Fibroblast of the conjunctiva (primary cell): ENCODE data around the gene C13orf46.
"Not testable (repeated sequence)": the region's sequence is repeated elsewhere in the genome, so short reads cannot be mapped to it uniquely, and the experiment has no call there.

Source experiments
- DNase-seq: peaks from one replicate; pipeline ENCODE4 v3.0.0-alpha.2; 2010; ENCODE audit warnings: low read depth

The C13orf46 gene

DNA sequence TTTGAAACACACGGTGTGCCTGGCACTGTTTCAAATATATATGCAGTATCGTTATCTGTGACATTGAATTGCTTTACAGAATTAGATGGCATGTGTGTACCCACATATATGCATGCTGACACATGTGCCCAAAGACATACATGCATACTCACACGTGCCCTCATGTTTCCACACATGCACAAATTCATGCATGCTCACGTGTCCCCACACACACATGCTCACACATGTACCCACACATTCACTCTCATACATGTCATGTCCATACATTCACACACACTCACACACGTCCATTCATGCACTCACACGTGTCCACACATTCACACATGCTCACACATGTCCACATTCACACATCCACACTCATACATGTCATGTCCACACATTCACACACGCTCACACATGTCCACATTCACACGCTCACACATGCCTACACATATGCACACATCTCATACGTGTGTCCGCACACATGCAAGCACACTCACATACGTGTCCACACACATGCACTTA lies 17.9 kb upstream of the C13orf46 start:
- DNase-seq: no peak

DNA sequence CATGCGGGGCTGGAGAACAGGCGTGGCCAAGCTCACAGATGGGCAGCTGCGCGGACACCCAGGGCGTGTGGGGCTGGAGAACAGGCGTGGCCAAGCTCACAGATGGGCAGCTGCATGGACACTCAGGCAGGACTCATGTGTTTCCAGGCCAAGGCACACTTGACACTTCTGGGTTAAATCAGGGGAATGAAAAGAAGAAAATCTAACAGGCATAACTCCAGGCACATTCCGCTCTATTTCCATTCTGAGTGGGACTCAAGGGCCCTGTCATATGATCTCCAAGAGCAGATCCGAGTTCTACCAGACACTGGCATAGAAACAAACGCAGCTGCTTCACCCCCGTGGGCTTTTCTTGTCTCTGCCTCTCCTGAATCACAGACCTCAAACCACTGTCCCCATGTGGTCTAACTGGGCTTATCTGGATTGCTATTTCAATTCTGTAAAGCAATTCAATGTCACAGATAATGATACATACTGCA lies 17.4 kb upstream of the C13orf46 start:
- DNase-seq: no peak

DNA sequence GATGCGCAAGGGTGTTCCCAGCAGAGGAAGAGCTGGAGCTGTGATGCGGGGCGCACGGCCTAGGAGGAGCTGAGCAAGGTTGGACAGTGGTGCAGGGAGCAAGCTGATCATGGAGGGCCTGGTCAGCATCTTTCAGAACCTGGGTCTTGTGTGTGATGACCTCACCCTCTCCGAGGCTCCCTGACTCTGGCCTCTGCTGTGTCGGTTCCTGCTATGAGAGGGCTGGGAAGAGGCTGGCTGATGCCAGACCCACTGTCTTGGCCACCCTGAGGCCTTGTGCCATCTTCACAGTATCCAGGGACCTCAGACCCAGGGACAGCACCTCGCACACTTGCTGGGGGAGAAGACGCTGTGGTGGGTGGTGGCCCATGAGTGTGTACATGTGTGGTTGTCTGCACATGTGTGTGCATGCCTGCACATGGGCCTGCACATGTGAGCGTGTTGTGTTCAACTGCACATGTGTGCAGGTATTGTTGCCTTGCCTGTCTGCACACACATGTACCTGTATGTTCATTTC lies 16.5 kb upstream of the C13orf46 start:
- no peak for DNase-seq

DNA sequence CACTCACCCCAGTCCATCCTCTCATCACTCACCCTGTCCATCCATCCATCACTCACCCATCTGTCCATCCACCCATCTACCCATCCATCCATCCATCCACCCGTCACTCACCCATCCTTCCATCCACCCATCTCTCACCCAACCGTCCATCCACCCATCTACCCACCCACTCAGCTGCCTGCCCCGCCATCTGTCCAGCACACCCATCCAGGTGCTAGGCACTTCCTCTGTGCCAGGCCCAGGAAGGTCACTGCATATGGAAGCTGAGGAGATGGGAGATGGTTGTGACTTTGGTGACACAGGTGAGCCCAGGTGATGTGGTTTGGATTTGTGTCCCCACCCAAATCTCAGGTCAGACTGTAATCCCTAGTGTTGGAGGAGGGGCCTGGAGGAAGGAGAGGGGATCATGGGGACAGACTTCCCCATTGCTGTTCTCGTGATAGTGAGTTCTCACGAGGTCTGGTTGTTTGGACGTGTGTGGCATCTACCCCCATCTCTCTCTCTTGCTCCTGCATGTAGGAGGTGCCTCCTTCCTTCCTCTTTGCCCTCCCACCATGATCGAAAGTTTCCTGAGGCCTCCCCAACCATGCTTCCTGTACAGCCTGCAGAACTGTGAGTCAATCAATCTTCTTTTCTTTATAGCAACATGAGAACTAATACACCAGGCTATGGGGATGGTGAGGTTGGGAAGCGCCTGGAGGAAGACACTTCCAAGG lies 15.9 kb upstream of the C13orf46 start:
- no peak for DNase-seq

DNA sequence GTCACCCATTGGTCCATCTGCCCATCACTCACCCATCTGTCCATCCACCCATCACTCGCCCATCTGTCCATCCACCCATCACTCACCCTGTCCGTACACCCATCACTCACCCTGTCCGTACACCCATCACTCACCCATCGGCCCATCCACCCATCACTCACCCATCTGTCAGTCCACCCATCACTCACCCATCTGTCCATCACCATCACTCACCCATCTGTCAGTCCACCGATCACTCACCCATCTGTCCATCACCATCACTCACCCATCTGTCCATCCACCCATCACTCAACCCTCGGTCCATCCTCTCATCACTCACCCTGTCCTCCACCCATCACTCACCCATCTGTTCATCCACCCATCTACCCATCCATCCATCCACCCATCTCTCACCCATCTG lies 15.0 kb upstream of the C13orf46 start:
- DNase-seq: not testable (repeated sequence)

DNA sequence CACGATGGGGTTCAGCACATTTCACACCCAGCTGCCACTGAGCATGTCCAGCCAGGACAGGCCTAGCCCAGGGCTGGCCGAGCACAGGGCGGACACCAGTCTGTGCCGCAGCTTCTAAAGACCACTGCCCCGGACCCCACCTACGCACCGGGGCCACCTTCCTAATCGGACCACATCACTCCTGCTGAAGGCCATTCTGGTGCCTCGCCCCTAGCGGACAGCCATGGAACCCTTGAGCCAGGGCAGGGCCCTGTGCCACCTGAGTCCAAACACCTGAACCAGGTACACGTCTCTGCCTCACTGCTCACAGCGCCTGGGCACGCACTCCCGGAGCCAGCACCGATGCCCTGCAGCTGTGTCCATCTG lies 8.4 kb upstream of the C13orf46 start:
- DNase-seq: no peak

DNA sequence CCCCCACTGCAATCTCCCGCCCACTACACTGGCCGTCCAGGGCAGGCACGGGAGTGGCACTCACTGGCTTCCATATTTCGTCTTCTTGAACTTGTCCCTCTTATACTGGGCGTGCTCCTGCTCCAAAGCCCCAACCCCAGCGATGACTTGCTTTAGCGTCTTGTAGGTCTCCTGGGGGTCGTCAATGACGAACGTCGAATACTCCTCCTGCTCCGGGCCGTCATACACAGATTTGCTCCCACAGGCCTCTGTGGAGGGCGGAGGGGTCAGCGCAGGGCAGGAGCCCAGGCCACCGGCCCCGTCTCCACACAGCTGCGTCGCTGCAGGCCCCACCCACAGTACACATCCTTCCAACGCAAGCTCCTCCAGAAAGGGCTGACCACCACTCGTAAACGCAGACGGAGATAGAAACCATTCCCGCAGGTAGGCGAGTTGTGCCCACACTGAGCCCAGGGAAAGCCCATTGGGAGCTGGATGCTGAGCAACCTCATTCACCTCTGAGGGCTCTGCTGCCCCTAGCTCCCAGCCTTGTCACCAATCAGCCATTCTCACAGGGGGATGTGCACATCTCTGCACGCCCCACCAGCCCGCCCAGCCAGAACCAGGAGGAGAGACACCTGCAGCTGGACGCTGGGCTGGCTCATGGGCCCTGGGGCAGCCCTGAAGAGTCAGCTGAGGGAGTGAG lies 7.9 kb upstream of the C13orf46 start:
- DNase-seq: no peak

DNA sequence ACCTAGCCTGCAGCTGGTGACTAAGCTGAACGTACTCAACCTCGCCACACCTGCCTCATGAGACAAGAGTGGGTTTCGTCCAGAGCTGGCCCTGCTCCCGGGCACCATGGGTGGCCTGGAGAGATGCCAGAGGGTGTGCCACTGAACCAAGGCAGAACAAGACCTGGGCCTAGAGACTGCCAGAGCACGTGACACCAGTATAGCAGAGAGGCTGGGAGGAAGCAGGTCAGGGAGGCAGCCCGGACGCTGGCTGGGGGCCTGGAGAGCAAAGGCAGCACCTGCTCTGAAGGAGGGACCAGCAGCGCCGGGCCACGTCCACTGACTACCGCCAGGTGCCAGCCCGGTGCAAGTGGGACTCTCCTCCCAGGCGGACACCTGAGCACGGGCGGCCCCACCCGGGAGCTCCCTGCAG lies 7.3 kb upstream of the C13orf46 start:
- DNase-seq: no peak

DNA sequence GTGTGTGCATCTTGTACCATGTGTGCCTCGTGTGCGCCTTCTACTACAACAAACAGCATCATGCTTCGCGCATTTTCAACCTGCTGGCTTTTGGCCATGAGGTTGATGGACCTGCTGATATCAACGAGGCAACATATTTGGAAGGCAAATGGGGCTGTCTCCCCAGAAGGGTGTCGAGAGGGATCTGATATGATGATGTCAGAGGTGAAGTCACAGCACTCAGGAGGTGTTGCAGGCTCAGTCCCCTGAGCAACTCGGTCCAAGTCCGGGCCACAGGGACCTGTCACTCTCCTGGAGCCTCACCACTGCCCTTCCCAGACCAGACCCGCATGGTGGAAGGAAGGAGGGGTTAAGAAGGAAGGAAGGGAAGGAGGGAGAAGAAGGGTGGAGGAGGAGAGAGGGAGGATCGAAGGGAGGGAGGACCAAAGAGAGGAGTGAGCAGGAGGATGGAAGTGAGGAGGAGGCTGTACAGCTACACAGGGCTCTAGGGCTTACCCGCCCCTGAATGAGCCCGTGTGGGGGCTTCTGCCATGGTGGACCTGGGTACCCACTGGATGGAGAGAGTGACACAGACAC lies 6.7 kb upstream of the C13orf46 start:
- no peak for DNase-seq

DNA sequence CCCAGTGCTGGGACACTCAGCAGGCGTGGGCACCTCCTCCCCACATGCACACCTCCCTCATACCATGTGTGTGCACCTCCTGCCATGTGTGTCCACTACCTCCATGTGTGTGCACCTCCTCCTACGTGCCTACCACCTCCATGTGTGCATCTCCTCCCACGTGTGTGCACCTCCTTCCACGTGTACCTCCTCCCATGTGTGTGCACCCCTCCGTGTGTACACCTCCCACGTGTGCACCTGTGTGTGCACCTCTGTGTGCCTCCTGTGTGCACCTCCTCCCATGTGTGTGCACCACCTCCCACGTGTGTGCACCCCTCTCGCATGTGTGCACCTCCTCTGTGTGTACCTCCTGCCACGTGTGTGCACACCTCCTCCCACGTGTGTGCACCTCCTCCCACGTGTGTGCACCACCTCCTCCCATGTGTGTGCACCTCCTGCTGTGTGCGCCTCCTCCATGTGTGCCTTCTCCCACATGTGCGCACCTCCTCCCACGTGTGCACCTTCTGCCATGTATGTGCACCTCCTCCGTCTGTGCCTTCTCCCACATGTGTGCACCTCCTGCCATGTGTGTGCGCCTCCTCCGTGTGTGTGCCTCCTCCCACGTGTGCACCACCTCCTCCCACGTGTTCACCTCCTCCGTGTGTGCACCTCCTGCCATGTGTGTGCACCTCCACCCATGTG lies 6.1 kb upstream of the C13orf46 start:
- DNase-seq: no peak

DNA sequence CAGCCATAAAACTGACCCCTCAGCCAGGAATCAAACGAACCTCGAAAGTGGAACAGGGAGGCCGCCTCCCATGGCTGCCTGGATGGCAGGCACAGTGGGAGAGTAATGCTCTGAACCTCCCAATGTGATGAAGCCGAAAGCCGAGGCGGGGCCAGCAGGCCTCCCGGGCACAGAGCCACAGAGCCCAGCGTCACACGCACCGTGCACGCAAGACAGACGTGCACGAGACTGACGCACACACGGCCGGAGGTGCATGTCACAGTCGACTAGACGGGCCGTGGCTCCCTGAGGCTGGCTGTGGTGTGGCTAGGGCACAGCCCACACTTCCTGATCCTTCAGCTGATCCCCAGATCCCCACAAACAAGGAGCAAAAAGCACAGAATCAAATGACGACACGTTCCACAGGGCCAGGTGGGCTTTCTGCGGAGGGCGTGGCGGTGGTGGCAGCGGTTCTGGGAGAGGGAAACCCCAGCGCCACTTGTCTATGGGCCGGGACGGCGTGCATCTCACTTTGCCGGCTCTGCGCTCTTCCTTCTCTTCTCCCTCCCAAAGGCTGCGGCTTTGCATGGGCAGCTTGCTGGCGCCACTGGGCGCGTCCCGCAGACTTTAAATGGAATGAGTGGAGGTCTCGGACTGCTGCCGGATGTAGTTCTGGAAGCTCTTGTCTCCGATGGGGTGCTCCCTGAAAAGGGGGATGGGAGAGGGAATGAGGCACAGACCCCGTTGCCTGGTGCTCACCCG lies 5.0 kb upstream of the C13orf46 start:
- DNase-seq: no peak

DNA sequence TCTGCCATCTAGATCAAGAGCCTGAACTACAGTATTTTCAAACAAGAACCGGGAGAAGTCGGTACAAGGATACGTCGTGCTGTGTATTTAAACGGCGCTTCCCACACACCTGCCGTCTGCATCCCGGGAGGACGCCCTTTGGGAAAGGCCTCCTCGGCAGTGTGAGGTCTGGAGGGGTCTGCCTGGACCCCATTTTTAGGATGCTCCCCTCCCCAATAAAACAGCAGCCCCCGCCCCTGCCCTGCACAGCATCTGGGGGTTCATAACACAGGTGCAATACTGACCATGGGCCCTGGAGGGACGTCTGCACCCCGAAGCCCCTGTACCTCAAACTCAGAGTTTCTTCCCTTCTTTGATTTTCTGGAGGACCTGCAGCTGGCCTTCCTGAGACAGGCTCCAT lies 4.1 kb upstream of the C13orf46 start:
- DNase-seq: no peak

DNA sequence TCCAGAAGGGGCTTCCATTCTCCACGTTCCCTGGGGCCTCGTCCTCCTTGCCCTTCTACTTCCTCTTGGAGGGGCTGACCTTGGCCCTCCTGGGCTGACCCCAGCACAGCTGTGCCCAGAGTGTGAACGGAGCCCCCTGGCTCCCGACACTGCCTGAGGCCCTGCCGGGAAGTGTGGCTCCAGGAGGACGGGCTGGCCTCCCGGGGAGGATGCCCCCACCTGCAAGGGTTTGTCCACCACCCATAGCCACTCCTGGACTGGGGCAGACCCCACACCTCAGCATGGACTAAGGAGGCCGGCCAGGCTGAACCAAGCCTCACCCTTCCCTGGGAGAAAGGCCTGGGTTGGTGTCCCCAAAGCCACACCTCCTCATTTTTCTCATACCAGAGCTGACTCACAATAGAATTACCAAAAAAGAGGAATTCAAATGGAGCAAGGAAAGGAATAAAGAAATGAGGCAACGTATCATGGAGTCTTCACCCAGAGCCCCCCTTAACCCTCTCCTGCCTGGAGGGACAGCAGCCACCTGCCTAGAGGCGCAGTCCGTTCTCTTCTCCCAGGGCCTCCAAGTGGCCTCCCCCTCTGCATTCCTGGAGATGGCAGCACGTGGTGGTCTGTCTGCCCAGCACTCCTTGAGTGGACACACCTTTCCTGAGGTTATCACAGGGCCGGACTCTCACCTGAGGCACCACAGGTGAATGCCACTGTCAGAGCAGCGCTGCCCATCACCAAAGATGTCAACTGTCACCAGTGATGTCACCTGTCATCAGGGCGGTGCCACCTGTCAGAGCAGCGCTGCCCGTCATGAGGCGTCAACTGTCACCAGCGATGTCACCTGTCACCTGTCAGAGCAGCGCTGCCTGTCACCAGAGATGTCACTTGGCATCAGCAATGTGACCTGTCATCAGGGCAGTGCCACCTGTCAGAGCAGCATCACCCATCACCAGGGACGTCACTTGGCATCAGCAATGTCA lies 3.1 kb upstream of the C13orf46 start:
- DNase-seq: no peak

DNA sequence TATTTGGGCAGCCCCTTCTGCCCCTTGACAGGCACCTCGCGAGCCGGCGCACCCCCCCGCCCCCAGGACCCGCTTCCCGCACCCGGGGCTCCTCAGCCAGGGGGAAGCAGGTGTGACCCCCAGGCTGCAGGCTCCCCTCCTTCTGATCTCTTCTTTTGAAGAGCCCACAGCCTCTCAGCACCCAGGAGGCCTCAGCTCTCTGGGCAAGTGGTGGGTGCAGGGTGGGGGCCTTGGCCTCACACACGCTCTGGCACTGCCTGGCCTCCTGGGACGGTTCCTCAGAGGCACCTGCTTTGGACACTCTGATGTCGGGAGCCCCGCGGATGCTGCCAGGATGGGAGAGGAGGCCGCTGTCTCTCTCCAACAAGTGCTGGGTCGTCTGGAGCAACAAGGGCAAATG lies 1.5 kb upstream of the C13orf46 start:
- DNase-seq: no peak

DNA sequence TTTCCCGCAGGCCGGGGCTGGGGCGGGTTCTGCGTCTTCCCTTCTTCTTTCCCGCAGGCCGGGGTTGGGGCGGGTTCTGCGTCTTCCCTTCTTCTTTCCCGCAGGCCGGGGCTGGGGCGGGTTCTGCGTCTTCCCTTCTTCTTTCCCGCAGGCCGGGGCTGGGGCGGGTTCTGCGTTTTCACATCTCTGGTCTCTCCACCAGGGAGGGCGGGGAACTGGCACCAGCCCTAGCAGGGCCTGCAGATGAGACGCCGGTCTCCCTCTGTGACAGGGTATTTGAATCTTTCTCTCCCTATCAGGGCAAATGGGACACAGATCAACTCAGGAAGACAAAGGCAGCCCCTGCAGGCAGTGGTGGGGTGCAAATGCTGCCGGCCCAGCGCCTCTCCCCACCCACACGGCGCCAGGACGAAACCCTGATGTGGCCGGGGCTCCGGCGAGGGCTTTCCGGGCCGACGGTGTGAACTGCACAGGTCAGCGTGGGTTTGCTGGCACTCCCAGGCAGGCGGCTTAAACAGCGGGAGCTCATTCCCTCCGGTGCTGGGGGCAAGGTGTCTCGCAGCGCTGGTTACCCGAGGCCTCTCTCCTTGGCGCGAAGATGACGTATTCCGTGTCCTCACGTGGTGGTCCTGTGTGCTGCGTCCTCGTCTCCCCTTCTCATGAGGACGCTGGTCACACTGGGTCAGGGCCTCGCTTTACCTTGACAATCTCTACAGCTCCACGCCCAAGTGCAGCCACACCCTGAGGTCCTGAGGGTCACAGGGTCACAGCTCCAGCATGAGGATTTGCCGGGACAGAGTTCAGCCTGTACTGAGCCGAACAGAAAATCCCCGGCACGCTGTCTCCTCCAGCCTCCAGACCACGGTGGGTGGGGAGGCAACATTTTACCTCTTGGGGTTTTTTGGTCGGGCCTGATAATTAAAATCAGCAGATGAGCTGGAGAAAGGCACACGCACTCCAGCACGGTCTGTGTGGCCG lies 717 bp upstream of the C13orf46 start:
- DNase-seq: no peak

DNA sequence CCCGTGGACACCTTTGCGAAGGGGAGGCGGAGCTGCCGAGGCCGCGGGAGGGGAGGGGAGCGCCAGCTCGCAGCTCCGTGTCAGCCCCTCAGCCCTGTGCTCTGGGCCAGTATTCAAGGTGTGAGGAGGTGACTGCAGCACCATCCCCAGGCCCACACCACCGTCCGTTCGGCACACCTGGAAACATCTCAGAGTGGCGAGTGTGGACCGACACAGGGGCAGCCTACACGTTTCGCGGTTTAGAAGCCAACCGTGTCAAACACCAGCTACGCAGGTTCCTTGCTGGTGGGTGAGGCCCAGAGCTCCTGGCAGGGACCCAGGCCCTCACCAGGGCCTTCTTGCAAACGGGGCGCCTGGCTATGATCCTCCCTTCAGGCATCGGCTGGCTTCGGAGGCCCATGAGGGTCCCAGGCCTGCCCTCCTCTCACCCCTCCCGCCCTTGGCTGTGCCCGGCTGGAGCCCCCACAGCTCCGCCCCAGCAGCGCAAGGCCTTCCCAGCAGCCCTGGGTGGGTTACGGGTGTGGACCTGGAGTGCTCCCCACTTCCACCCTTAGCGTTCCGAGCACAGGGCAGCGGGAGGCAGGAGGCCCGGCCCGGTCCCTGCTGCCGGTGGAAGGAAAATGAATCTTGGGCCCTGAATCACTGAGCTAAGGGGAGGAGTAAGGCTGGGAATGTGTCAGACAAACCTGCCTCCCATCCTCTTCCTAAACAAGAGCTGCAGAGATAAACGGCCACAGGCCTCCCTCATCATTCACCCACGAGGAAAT lies 1.2 kb downstream of the C13orf46 start:
- DNase-seq: no peak

DNA sequence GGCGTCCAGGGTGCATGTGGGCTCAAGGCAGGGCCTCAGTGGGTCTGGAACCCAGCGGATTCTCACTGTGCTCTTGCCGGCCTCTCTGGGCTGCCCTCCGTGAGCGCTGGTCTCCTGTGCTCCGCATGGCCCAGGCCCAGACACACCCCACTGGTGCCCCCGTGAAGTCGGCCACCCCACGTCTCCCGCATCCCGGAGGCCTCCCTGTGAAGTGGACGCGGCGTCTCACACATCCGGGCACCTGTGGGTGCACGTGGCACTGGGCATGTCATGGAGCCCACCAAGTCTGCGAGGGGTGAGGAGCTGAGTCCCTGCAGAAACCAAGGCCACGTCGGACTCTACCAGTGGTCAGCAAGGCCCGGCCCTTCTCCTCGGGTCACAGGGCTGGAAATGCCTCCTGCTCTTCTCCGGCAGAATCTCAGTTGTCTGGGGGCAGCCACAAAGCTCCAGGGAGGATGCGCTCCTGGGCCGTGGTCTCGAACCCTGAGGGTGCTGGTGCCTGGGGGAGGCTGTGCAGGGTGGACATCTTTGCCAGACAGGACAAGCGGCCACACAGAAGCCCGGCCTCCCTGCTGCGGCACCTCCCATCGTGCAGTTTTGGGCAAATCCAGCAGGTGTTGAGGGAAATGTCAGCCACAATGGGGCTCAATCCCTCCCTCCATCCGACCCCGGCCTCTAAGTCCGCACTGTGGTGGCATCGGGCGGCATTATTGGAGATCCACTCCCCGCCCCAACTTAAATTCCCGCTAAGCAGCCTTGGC lies 2.2 kb downstream of the C13orf46 start:
- no peak for DNase-seq
